HepG2 (cell line): ENCODE results near the gene PTGES3. TPM values are rescaled to one million over a fixed set of nuclear protein-coding genes. Genes with fewer than 3 reads are reported as not detected.
A peak's percentile ranks its signal among the peaks of the same experiment; 100 is the strongest.

Experiments
- DNMT1 ChIP-seq: sonication (generic); formaldehyde crosslinking; IDR thresholded peaks from 2 replicates; pipeline ENCODE4 v1.5.1; 2020; ENCODE audit warnings: mild to moderate bottlenecking, missing genetic modification reagents
- JUND ChIP-seq: sonication (generic); formaldehyde crosslinking; IDR thresholded peaks from 2 replicates; pipeline ENCODE4 v1.8.0; 2022; ENCODE audit warnings: mild to moderate bottlenecking, missing genetic modification reagents
- MAFK ChIP-seq, 2 experiments: IDR thresholded peaks in 1 of 2; conservative IDR thresholded peaks in 1 of 2; 2 replicates each; pipeline ENCODE4 v1.6.1; 2011; ENCODE audit warnings: improper control_type of control experiment in 2 of 2, low read length in 2 of 2
- MXI1 ChIP-seq: IDR thresholded peaks from 3 replicates; pipeline ENCODE4 v1.6.1; 2012; ENCODE audit warnings: low read depth, low read length, inconsistent platforms, borderline replicate concordance
- NCOA1 ChIP-seq: sonication (generic); formaldehyde crosslinking; IDR thresholded peaks from 2 replicates; pipeline ENCODE4 v1.9.0; 2021; ENCODE audit warnings: missing genetic modification reagents
- PCBP2 ChIP-seq: fragments of 200-400 bp; formaldehyde crosslinking; optimal IDR thresholded peaks from 2 replicates; pipeline ENCODE3; 2018; ENCODE audit warnings: low read length, low read depth; ENCODE audit not compliant: poor library complexity, severe bottlenecking
- SALL2 ChIP-seq: sonication (generic); formaldehyde crosslinking; IDR thresholded peaks from 2 replicates; pipeline ENCODE4 v1.8.1; 2023; ENCODE audit warnings: mild to moderate bottlenecking, missing genetic modification reagents, inconsistent platforms
- SOX13 ChIP-seq, 3 experiments: fragments of 450-650 bp in 1 of 3; sonication (generic) in 1 of 3; formaldehyde crosslinking in 1 of 3; IDR thresholded peaks in 2 of 3; conservative IDR thresholded peaks in 1 of 3; 2 replicates each; pipeline versions ENCODE4 v1.5.0 to v1.6.1; 2016 to 2020; ENCODE audit warnings: antibody characterized with exemption in 1 of 3, mild to moderate bottlenecking in 1 of 3, missing compliant biosample characterization in 1 of 3, missing genetic modification reagents in 1 of 3, moderate library complexity in 1 of 3
- SOX6 ChIP-seq, 2 experiments: fragments of 450-650 bp in 1 of 2; sonication (generic) in 1 of 2; formaldehyde crosslinking in 1 of 2; IDR thresholded peaks; 2 replicates each; pipeline versions ENCODE4 v1.4.0 to v1.6.1; 2017 to 2020; ENCODE audit warnings: antibody characterized with exemption in 1 of 2, mild to moderate bottlenecking in 1 of 2, missing genetic modification reagents in 1 of 2
- SP2 ChIP-seq: sonication (generic); formaldehyde crosslinking; IDR thresholded peaks from 2 replicates; pipeline ENCODE4 v1.5.1; 2020; ENCODE audit warnings: mild to moderate bottlenecking, missing genetic modification reagents
- TERF1 ChIP-seq: sonication (generic); formaldehyde crosslinking; IDR thresholded peaks from 2 replicates; pipeline ENCODE4 v1.8.0; 2022; ENCODE audit warnings: mild to moderate bottlenecking, missing genetic modification reagents, moderate library complexity
- TP53 ChIP-seq: sonication (generic); formaldehyde crosslinking; conservative IDR thresholded peaks from 2 replicates; pipeline ENCODE4 v1.4.0; 2020; ENCODE audit warnings: missing genetic modification reagents
- ZNF143 ChIP-seq: sonication (generic); formaldehyde crosslinking; IDR thresholded peaks from 2 replicates; pipeline ENCODE4 v1.4.0; 2020; ENCODE audit warnings: missing genetic modification reagents
- ZNF234 ChIP-seq: sonication (generic); formaldehyde crosslinking; conservative IDR thresholded peaks from 2 replicates; pipeline ENCODE4 v1.5.1; 2020; ENCODE audit warnings: mild to moderate bottlenecking, missing genetic modification reagents
- ZNF280B ChIP-seq: sonication (generic); formaldehyde crosslinking; IDR thresholded peaks from 2 replicates; pipeline ENCODE4 v1.5.0; 2020; ENCODE audit warnings: missing genetic modification reagents, mild to moderate bottlenecking, borderline replicate concordance
- ZZZ3 ChIP-seq: sonication (generic); formaldehyde crosslinking; IDR thresholded peaks from 2 replicates; pipeline ENCODE4 v1.4.0; 2020; ENCODE audit warnings: missing genetic modification reagents, mild to moderate bottlenecking, borderline replicate concordance
- polyA plus RNA-seq, 8 experiments: library from polyadenylated mRNA; depleted of rRNA in 3 of 8; stranded (reverse) in 7 of 8; unstranded in 1 of 8; fragments of >200 nt; fragmentation: Illumina TruSeq in 4 of 8; extraction: Trizol in 4 of 8; gene quantifications; 2 replicates each; pipeline versions ENCODE4 v1.2.1 to v1.2.3, GENCODE V29; 2011 to 2016; ENCODE audit warnings: low read depth in 4 of 8, missing spikeins in 1 of 8, mixed read lengths in 1 of 8; ENCODE audit not compliant: insufficient read depth in 1 of 8
- total RNA-seq, 5 experiments: library from RNA; depleted of rRNA; stranded (reverse); fragments of >200 nt; fragmentation: Illumina TruSeq; extraction: Trizol; gene quantifications; 2 replicates each; pipeline ENCODE4 v1.2.3, GENCODE V29; 2016; ENCODE audit warnings: low read depth in 1 of 5
- TF ChIP-seq, protein P1 (sequence below): sonication (generic); formaldehyde crosslinking; IDR thresholded peaks from 2 replicates; pipeline ENCODE4 v1.4.0; 2020; ENCODE audit warnings: missing genetic modification reagents
- TF ChIP-seq, protein P2 (sequence below): sonication (generic); formaldehyde crosslinking; IDR thresholded peaks from 2 replicates; pipeline ENCODE4 v1.4.0; 2020; ENCODE audit warnings: mild to moderate bottlenecking, missing genetic modification reagents, borderline replicate concordance

Gene PTGES3
- total and polyA plus RNA-seq, 2 of the 13 experiments (the other 11 are each of a cell fraction or from before 2014, with no cell fraction given): 54.4 to 159 TPM

GRCh38 chr12:56688129-56688845 is at the start of gene PTGES3 (continued):
- TF ChIP-seq SOX6 (IDR thresholded peaks at IDR 0.05): no peak
- peak; percentile 58; the same call in 1 of the 2 replicates for TF ChIP-seq SOX6 (CRISPR knock-in tag; IDR thresholded peaks at IDR 0.05)
- peak; percentile 71; the same call in 1 of the 2 replicates for TF ChIP-seq SALL2 (CRISPR knock-in tag)
- TF ChIP-seq ZNF280B (CRISPR knock-in tag): peak; percentile 71; the same call in 1 of the 2 replicates
- peak; percentile 82; the same call in 1 of the 3 replicates for TF ChIP-seq MXI1
- TF ChIP-seq ZNF143 (CRISPR knock-in tag): peak; percentile 86
- TF ChIP-seq TP53: no peak; the same call in 1 of the 2 replicates
- no peak for TF ChIP-seq PCBP2
- TF ChIP-seq JUND (CRISPR knock-in tag): peak; percentile 25; the same call in 1 of the 2 replicates
- TF ChIP-seq SOX13 (IDR thresholded peaks at IDR 0.05): no peak
- peak in 1 of 2 experiments; percentile 3; a peak in 1 of 4 replicates for TF ChIP-seq SOX13 (CRISPR knock-in tag; conservative IDR thresholded peaks at IDR 0.05 in 1 of 2, IDR thresholded peaks at IDR 0.05 in 1 of 2)
- TF ChIP-seq, protein P1, sequence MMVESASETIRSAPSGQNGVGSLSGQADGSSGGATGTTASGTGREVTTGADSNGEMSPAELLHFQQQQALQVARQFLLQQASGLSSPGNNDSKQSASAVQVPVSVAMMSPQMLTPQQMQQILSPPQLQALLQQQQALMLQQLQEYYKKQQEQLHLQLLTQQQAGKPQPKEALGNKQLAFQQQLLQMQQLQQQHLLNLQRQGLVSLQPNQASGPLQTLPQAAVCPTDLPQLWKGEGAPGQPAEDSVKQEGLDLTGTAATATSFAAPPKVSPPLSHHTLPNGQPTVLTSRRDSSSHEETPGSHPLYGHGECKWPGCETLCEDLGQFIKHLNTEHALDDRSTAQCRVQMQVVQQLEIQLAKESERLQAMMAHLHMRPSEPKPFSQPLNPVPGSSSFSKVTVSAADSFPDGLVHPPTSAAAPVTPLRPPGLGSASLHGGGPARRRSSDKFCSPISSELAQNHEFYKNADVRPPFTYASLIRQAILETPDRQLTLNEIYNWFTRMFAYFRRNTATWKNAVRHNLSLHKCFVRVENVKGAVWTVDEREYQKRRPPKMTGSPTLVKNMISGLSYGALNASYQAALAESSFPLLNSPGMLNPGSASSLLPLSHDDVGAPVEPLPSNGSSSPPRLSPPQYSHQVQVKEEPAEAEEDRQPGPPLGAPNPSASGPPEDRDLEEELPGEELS (CRISPR knock-in tag): peak; percentile 54; the same call in 1 of the 2 replicates
- no peak for TF ChIP-seq ZZZ3
- no peak for TF ChIP-seq TERF1 (CRISPR knock-in tag)
- TF ChIP-seq, protein P2, sequence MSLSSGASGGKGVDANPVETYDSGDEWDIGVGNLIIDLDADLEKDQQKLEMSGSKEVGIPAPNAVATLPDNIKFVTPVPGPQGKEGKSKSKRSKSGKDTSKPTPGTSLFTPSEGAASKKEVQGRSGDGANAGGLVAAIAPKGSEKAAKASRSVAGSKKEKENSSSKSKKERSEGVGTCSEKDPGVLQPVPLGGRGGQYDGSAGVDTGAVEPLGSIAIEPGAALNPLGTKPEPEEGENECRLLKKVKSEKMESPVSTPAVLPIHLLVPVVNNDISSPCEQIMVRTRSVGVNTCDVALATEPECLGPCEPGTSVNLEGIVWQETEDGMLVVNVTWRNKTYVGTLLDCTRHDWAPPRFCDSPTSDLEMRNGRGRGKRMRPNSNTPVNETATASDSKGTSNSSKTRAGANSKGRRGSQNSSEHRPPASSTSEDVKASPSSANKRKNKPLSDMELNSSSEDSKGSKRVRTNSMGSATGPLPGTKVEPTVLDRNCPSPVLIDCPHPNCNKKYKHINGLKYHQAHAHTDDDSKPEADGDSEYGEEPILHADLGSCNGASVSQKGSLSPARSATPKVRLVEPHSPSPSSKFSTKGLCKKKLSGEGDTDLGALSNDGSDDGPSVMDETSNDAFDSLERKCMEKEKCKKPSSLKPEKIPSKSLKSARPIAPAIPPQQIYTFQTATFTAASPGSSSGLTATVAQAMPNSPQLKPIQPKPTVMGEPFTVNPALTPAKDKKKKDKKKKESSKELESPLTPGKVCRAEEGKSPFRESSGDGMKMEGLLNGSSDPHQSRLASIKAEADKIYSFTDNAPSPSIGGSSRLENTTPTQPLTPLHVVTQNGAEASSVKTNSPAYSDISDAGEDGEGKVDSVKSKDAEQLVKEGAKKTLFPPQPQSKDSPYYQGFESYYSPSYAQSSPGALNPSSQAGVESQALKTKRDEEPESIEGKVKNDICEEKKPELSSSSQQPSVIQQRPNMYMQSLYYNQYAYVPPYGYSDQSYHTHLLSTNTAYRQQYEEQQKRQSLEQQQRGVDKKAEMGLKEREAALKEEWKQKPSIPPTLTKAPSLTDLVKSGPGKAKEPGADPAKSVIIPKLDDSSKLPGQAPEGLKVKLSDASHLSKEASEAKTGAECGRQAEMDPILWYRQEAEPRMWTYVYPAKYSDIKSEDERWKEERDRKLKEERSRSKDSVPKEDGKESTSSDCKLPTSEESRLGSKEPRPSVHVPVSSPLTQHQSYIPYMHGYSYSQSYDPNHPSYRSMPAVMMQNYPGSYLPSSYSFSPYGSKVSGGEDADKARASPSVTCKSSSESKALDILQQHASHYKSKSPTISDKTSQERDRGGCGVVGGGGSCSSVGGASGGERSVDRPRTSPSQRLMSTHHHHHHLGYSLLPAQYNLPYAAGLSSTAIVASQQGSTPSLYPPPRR (CRISPR knock-in tag): no peak; the same call in 1 of the 2 replicates
- peak; percentile 5; the same call in 1 of the 2 replicates for TF ChIP-seq ZNF234 (CRISPR knock-in tag)
- peak; percentile 22 for TF ChIP-seq DNMT1 (CRISPR knock-in tag)
- peak; percentile 41 for TF ChIP-seq NCOA1 (CRISPR knock-in tag)
- TF ChIP-seq MAFK (conservative IDR thresholded peaks at IDR 0.05 in 1 of 2, IDR thresholded peaks at IDR 0.05 in 1 of 2; ENCODE audit: low read length in 2 of 2): peak; percentile 51 to 78
- TF ChIP-seq SP2 (CRISPR knock-in tag): no peak
